B cell (primary cell): Measurements from ENCODE around the gene CFAP100. TPM values are rescaled to one million over a fixed set of nuclear protein-coding genes. Genes with fewer than 3 reads are reported as not detected.

Experiments used
- ATAC-seq: fragments of 200-7000 bp; cut with Tn5 transposase; one replicate; pipeline ENCODE4 v1.10.0; 2021; ENCODE audit warnings: low read depth, mild to moderate bottlenecking, moderate number of reproducible peaks, moderate library complexity
- CTCF ChIA-PET: fragments of 350-600 bp; sonication (Branson Sonifier 250); formaldehyde crosslinking; loops from one replicate; lab custom pipeline; 2021; ENCODE audit warnings: antibody characterized with exemption, inconsistent platforms; lab: Charles Lee
- POLR2A ChIA-PET: fragments of 350-600 bp; sonication (Branson Sonifier 250); formaldehyde crosslinking; loops from one replicate; lab custom pipeline; 2021; ENCODE audit warnings: antibody characterized with exemption; lab: Charles Lee
- DNase-seq: peaks from one replicate; pipeline ENCODE4 v3.0.0; 2013
- H2AFZ ChIP-seq: 2 replicates; pipeline ENCODE4 v1.6.1; 2012; ENCODE audit warnings: mild to moderate bottlenecking, low read depth, low read length; ENCODE audit not compliant: insufficient read depth, poor library complexity, severe bottlenecking
- H3K27ac ChIP-seq, 2 donors: 1 replicate in 1 of 2; 2 replicates in 1 of 2; pipeline ENCODE4 v1.5.1; 2012 to 2013; ENCODE audit warnings: low read length in 2 of 2, mild to moderate bottlenecking in 2 of 2, moderate library complexity in 1 of 2
- H3K27me3 ChIP-seq, 4 experiments: fragments of 200-600 bp in 1 of 4; sonication (generic) in 1 of 4; replicated peaks in 1 of 4; 1 replicate in 2 of 4; 2 replicates in 2 of 4; pipeline versions ENCODE4 v1.6.1 to v1.7.0; 2013 to 2016; ENCODE audit warnings: low read length in 3 of 4, mild to moderate bottlenecking in 2 of 4, mixed read lengths in 1 of 4, moderate library complexity in 1 of 4; ENCODE audit not compliant: insufficient read depth in 4 of 4, control insufficient read depth in 3 of 4; ENCODE audit errors: control extremely low read depth in 1 of 4
- H3K36me3 ChIP-seq, 2 experiments: replicated peaks in 1 of 2; 1 replicate in 1 of 2; 2 replicates in 1 of 2; pipeline versions ENCODE4 v1.6.1 to v1.7.1; 2013; ENCODE audit warnings: low read length in 1 of 2; ENCODE audit not compliant: insufficient read depth in 2 of 2, control insufficient read depth in 1 of 2; ENCODE audit errors: control extremely low read depth in 1 of 2, extremely low read depth in 1 of 2
- H3K4me1 ChIP-seq, 2 donors: fragments of 200-600 bp in 1 of 2; sonication (generic) in 1 of 2; 1 replicate in 1 of 2; 2 replicates in 1 of 2; pipeline versions ENCODE4 v1.5.1 to v1.6.1; 2013 to 2017; ENCODE audit warnings: low read length in 2 of 2; ENCODE audit not compliant: control insufficient read depth in 2 of 2, insufficient read depth in 2 of 2
- H3K4me2 ChIP-seq: replicated peaks from 2 replicates; pipeline ENCODE3; 2012; ENCODE audit warnings: mild to moderate bottlenecking, low read depth, low read length; ENCODE audit not compliant: poor library complexity, severe bottlenecking
- H3K4me3 ChIP-seq, 5 experiments: fragments of 200-600 bp in 1 of 5; sonication (generic) in 1 of 5; 1 replicate in 3 of 5; 2 replicates in 2 of 5; pipeline versions ENCODE4 v1.5.1 to v1.7.0; 2011 to 2016; ENCODE audit warnings: low read length in 4 of 5, mild to moderate bottlenecking in 4 of 5, low read depth in 2 of 5, control low read depth in 1 of 5, moderate library complexity in 1 of 5; ENCODE audit not compliant: insufficient read depth in 1 of 5; ENCODE audit errors: control extremely low read depth in 1 of 5, extremely low read depth in 1 of 5
- H3K79me2 ChIP-seq: fragments of 200-600 bp; sonication (generic); one replicate; pipeline ENCODE4 v1.6.0; 2016; ENCODE audit warnings: low read length; ENCODE audit not compliant: control insufficient read depth, insufficient read depth
- H3K9ac ChIP-seq: fragments of 200-600 bp; sonication (generic); 2 replicates; pipeline ENCODE4 v1.6.1; 2017; ENCODE audit warnings: mild to moderate bottlenecking, low read length, moderate library complexity
- H3K9me3 ChIP-seq, 3 donors: one replicate each; pipeline versions ENCODE4 v1.6.1 to v1.7.1; 2013; ENCODE audit warnings: low read length in 2 of 3; ENCODE audit not compliant: control insufficient read depth in 2 of 3, insufficient read depth in 1 of 3; ENCODE audit errors: control extremely low read depth in 1 of 3
- H4K20me1 ChIP-seq: 2 replicates; pipeline ENCODE4 v1.6.0; 2012; ENCODE audit warnings: mild to moderate bottlenecking, low read length; ENCODE audit not compliant: insufficient read depth, control insufficient read depth, poor library complexity, severe bottlenecking
- H3K27ac Mint-ChIP-seq: one replicate; pipeline ENCODE4 v1.8.0; 2021; ENCODE audit warnings: mixed read lengths
- H3K27me3 Mint-ChIP-seq: one replicate; pipeline ENCODE4 v1.8.0; 2021; ENCODE audit warnings: mixed read lengths
- H3K4me1 Mint-ChIP-seq: one replicate; pipeline ENCODE4 v1.8.0; 2021; ENCODE audit warnings: mixed read lengths
- H3K4me3 Mint-ChIP-seq: one replicate; pipeline ENCODE4 v1.8.0; 2021; ENCODE audit warnings: mixed read lengths
- H3K9me3 Mint-ChIP-seq: one replicate; pipeline ENCODE4 v1.8.0; 2022; ENCODE audit warnings: mixed read lengths; ENCODE audit not compliant: insufficient read depth
- CTCF ChIP-seq: fragments of 200-600 bp; IDR thresholded peaks from one replicate; pipeline ENCODE4 v1.8.0; 2022; ENCODE audit warnings: antibody characterized with exemption, mild to moderate bottlenecking
- EZH2 ChIP-seq: IDR thresholded peaks from 2 replicates; pipeline ENCODE4 v1.6.1; 2012; ENCODE audit warnings: borderline replicate concordance, low read depth, mild to moderate bottlenecking, moderate library complexity, low read length; ENCODE audit not compliant: insufficient read depth, poor library complexity, severe bottlenecking
- WGBS: methylation state at CpG from one replicate; pipeline ENCODE4 v1.1.5; 2013; ENCODE audit warnings: missing lambda C conversion rate; ENCODE audit not compliant: insufficient coverage; 5-methylcytosine and 5-hydroxymethylcytosine counted together
- intact Hi-C: fragments of 100-400 bp; cut with micrococcal nuclease; formaldehyde crosslinking; loops from one replicate; pipeline ENCODE4 v1.10.0; 2022
- polyA plus RNA-seq: library from polyadenylated mRNA; depleted of rRNA; stranded (reverse); fragments of >200 nt; gene quantifications from 2 replicates; pipeline ENCODE4 v1.2.3, GENCODE V29; 2012
- total RNA-seq, 2 donors: library from RNA; stranded (reverse); fragments of 120-200 nt in 1 of 2; gene quantifications; 1 replicate in 1 of 2; 2 replicates in 1 of 2; pipeline versions ENCODE4 v1.2.3 to v1.2.4, GENCODE V29; 2013 to 2022

CFAP100 gene
- total and polyA plus RNA-seq, 2 donors (not counting 1 experiment from before 2014, with no cell fraction given), result not detected

GRCh38 chr3:126390751-126391150 lies 4.0 kb upstream of the CFAP100 start:
- intact Hi-C loops, result no loop called here
- Histone ChIP-seq H3K36me3 (no peaks in the 10 kb centered on the region), H3K9me3 (no peaks in the 10 kb centered on the region), H3K4me1 (peaks cover 8 to 17% of the 10 kb centered on the region in 2 donors), H3K4me3 (no peak overlapping the region), H3K27ac (no peak overlapping the region), H3K27me3 (peaks cover 0 to 33% (median 7%) of the 10 kb centered on the region in 4 experiments), H2AFZ (no peak overlapping the region), H4K20me1 (no peaks in the 10 kb centered on the region), H3K4me2 (no peak overlapping the region), H3K79me2 (no peaks in the 10 kb centered on the region), H3K9ac (no peak overlapping the region)
- ChIA-PET POLR2A (no interaction called here), CTCF (interaction anchor here (0.7 to 0.8 kb wide), 2 partner anchors 24 to 106 kb away, joined by 3 read pairs; no protein-coding TSS in a partner anchor)
- TF ChIP-seq EZH2, result no peak
- no peak overlapping the region for H3K27ac Mint-ChIP-seq
- no peak for ATAC-seq
- WGBS, result 71% methylated on average over 4 of the region's 4 CpGs
- no peaks in the 10 kb centered on the region for H3K9me3 Mint-ChIP-seq
- H3K27me3 Mint-ChIP-seq, result peaks cover 61% of the 10 kb centered on the region
- no peak overlapping the region for H3K4me3 Mint-ChIP-seq
- no peak for DNase-seq
- H3K4me1 Mint-ChIP-seq, result peaks cover 23% of the 10 kb centered on the region

- Histone ChIP-seq H3K36me3 (no peaks in the 10 kb centered on the region), H3K4me1 (peaks cover 8 to 17% of the 10 kb centered on the region in 2 donors), H3K9ac (no peak overlapping the region), H3K4me2 (no peak overlapping the region), H3K4me3 (no peak overlapping the region), H3K9me3 (peaks cover 0 to under 1% (median 0%) of the 10 kb centered on the region in 3 donors), H3K79me2 (no peaks in the 10 kb centered on the region), H4K20me1 (no peaks in the 10 kb centered on the region), H3K27ac (no peak overlapping the region), H3K27me3 (peaks cover 0 to 33% (median 7%) of the 10 kb centered on the region in 4 experiments), H2AFZ (no peak overlapping the region)
- ATAC-seq, result no peak
- Mint-ChIP-seq H3K4me1 (peaks cover 23% of the 10 kb centered on the region), H3K27me3 (peaks cover 61% of the 10 kb centered on the region), H3K27ac (no peak overlapping the region), H3K9me3 (no peaks in the 10 kb centered on the region), H3K4me3 (no peak overlapping the region)
- TF ChIP-seq EZH2 (no peak), CTCF (no peak)
- 86% methylated on average over 1 of the region's 1 CpG for WGBS
- ChIA-PET POLR2A (no interaction called here), CTCF (interaction anchor here (0.7 kb wide), 1 partner anchor 106 kb away, joined by 3 read pairs; no protein-coding TSS in a partner anchor)
- intact Hi-C loops, result no loop called here
- no peak for DNase-seq
Measured at GRCh38 chr3:126391631-126392030, 3.1 kb upstream of the CFAP100 start.
